CD4-positive, alpha-beta T cell treated with Interleukin-17A for 1 hour (primary cell): Measurements from ENCODE around the gene CNIH2.

Source experiments
- DNase-seq: peaks from one replicate; pipeline ENCODE4 v3.0.0-alpha.2; 2020

CNIH2 gene

GRCh38 chr11:66333220-66333877 is 55.4 kb downstream of the CNIH2 start:
- DNase-seq, result no peak
